H9 (cell line): ENCODE data around the gene STMN1. TPM values are rescaled to one million over a fixed set of nuclear protein-coding genes. Genes with fewer than 3 reads are reported as not detected.

Experiments
- DNase-seq: peaks from one replicate; pipeline ENCODE4 v3.0.0-alpha.2; 2017
- H2AFZ ChIP-seq: one replicate; pipeline ENCODE4 v1.6.1; 2013; ENCODE audit warnings: mild to moderate bottlenecking, low read length, control low read depth, moderate library complexity
- H2AK5ac ChIP-seq: 2 replicates; pipeline ENCODE4 v1.6.1; 2013; ENCODE audit warnings: low read length, control low read depth, mixed read lengths; ENCODE audit not compliant: insufficient read length
- H2BK120ac ChIP-seq: one replicate; pipeline ENCODE4 v1.6.1; 2013; ENCODE audit warnings: low read depth, mild to moderate bottlenecking, low read length, control low read depth, inconsistent platforms; ENCODE audit not compliant: poor library complexity, severe bottlenecking
- H2BK12ac ChIP-seq: 2 replicates; pipeline ENCODE4 v1.6.1; 2013; ENCODE audit warnings: low read length, control low read depth, mixed read lengths, low read depth; ENCODE audit not compliant: insufficient read length
- H2BK15ac ChIP-seq: 2 replicates; pipeline ENCODE4 v1.6.1; 2013; ENCODE audit warnings: low read depth, low read length, control low read depth
- H2BK20ac ChIP-seq: one replicate; pipeline ENCODE4 v1.6.1; 2013; ENCODE audit warnings: low read depth, mild to moderate bottlenecking, low read length, control low read depth, inconsistent platforms; ENCODE audit not compliant: poor library complexity, severe bottlenecking
- H2BK5ac ChIP-seq: 2 replicates; pipeline ENCODE4 v1.6.1; 2013; ENCODE audit warnings: low read length, control low read depth, mixed read lengths; ENCODE audit not compliant: insufficient read length
- H3K14ac ChIP-seq: 2 replicates; pipeline ENCODE4 v1.6.1; 2013; ENCODE audit warnings: low read length, control low read depth; ENCODE audit not compliant: insufficient read depth
- H3K18ac ChIP-seq: 2 replicates; pipeline ENCODE4 v1.6.1; 2013; ENCODE audit warnings: low read depth, mild to moderate bottlenecking, mixed read lengths, low read length, control low read depth; ENCODE audit not compliant: insufficient read length
- H3K23ac ChIP-seq: 2 replicates; pipeline ENCODE4 v1.6.1; 2013; ENCODE audit warnings: low read length, control low read depth, mixed read lengths, low read depth; ENCODE audit not compliant: insufficient read length
- H3K23me2 ChIP-seq: 2 replicates; pipeline ENCODE4 v1.6.1; 2013; ENCODE audit warnings: low read depth, mild to moderate bottlenecking, mixed read lengths, low read length, control low read depth; ENCODE audit not compliant: insufficient read length, poor library complexity, severe bottlenecking
- H3K27ac ChIP-seq: 2 replicates; pipeline ENCODE4 v1.5.1; 2013; ENCODE audit warnings: low read length, control low read depth, mixed read lengths, low read depth; ENCODE audit not compliant: insufficient read length
- H3K27me3 ChIP-seq: 2 replicates; pipeline ENCODE4 v1.6.1; 2013; ENCODE audit warnings: low read length, control low read depth, inconsistent platforms; ENCODE audit not compliant: insufficient read depth
- H3K4ac ChIP-seq: 2 replicates; pipeline ENCODE4 v1.6.1; 2013; ENCODE audit warnings: low read depth, mild to moderate bottlenecking, control low read depth, inconsistent platforms, low read length, moderate library complexity
- H3K4me1 ChIP-seq: 2 replicates; pipeline ENCODE4 v1.6.1; 2013; ENCODE audit warnings: low read length, control low read depth, inconsistent platforms; ENCODE audit not compliant: insufficient read depth
- H3K4me2 ChIP-seq: 2 replicates; pipeline ENCODE4 v1.6.1; 2013; ENCODE audit warnings: low read length, control low read depth, mixed read lengths; ENCODE audit not compliant: insufficient read length, insufficient read depth
- H3K56ac ChIP-seq: 2 replicates; pipeline ENCODE4 v1.6.1; 2013; ENCODE audit warnings: low read depth, mild to moderate bottlenecking, mixed read lengths, low read length, control low read depth; ENCODE audit not compliant: insufficient read length
- H3K79me1 ChIP-seq: 2 replicates; pipeline ENCODE4 v1.6.1; 2013; ENCODE audit warnings: low read depth, mild to moderate bottlenecking, moderate library complexity, low read length, control low read depth, inconsistent platforms; ENCODE audit not compliant: insufficient read depth, poor library complexity, severe bottlenecking
- H3K79me2 ChIP-seq: 2 replicates; pipeline ENCODE4 v1.6.1; 2013; ENCODE audit warnings: low read length, control low read depth, inconsistent platforms; ENCODE audit not compliant: insufficient read depth
- H3K9ac ChIP-seq: 2 replicates; pipeline ENCODE4 v1.6.1; 2013; ENCODE audit warnings: low read length, control low read depth, mixed read lengths; ENCODE audit not compliant: insufficient read length; ENCODE audit errors: extremely low read depth
- H3K9me3 ChIP-seq: one replicate; pipeline ENCODE4 v1.6.1; 2013; ENCODE audit warnings: low read depth, low read length, inconsistent platforms; ENCODE audit not compliant: control insufficient read depth
- H3T11ph ChIP-seq: one replicate; pipeline ENCODE4 v1.6.1; 2013; ENCODE audit warnings: mild to moderate bottlenecking, low read length, control low read depth, inconsistent platforms
- H4K20me1 ChIP-seq: one replicate; pipeline ENCODE4 v1.6.1; 2013; ENCODE audit not compliant: control insufficient read depth, insufficient read length, insufficient read depth
- H4K5ac ChIP-seq: 2 replicates; pipeline ENCODE4 v1.6.1; 2013; ENCODE audit warnings: low read depth, mild to moderate bottlenecking, mixed read lengths, low read length, control low read depth; ENCODE audit not compliant: insufficient read length
- H4K8ac ChIP-seq: replicated peaks from 2 replicates; pipeline ENCODE4 v1.6.1; 2013; ENCODE audit warnings: low read length, control low read depth, mixed read lengths, low read depth; ENCODE audit not compliant: insufficient read length
- H4K91ac ChIP-seq: 2 replicates; pipeline ENCODE4 v1.6.1; 2013; ENCODE audit warnings: low read depth, mild to moderate bottlenecking, moderate library complexity, mixed read lengths, low read length, control low read depth; ENCODE audit not compliant: insufficient read length
- H3K27ac Mint-ChIP-seq, 3 experiments: 2 replicates in 2 of 3; 3 replicates in 1 of 3; pipeline ENCODE4 v1.8.0; 2020 to 2021; ENCODE audit warnings: mixed read lengths in 3 of 3, mild to moderate bottlenecking in 1 of 3, moderate library complexity in 1 of 3
- H3K27me3 Mint-ChIP-seq: 2 replicates; pipeline ENCODE4 v1.8.0; 2021; ENCODE audit warnings: low read depth, mild to moderate bottlenecking, moderate library complexity, mixed read lengths
- H3K36me3 Mint-ChIP-seq, 3 experiments: 2 replicates in 2 of 3; 3 replicates in 1 of 3; pipeline ENCODE4 v1.8.0; 2020 to 2021; ENCODE audit warnings: low read depth in 3 of 3, mixed read lengths in 3 of 3; ENCODE audit not compliant: insufficient read depth in 1 of 3
- H3K4me1 Mint-ChIP-seq, 2 experiments: 2 replicates each; pipeline ENCODE4 v1.8.0; 2020; ENCODE audit warnings: mixed read lengths in 2 of 2
- H3K4me3 Mint-ChIP-seq, 2 experiments: 2 replicates in 1 of 2; 3 replicates in 1 of 2; pipeline ENCODE4 v1.8.0; 2020 to 2021; ENCODE audit warnings: mild to moderate bottlenecking in 2 of 2, mixed read lengths in 2 of 2, moderate library complexity in 1 of 2
- H3K9me3 Mint-ChIP-seq, 2 experiments: 2 replicates in 1 of 2; 3 replicates in 1 of 2; pipeline ENCODE4 v1.8.0; 2020; ENCODE audit warnings: mild to moderate bottlenecking in 2 of 2, mixed read lengths in 2 of 2, moderate library complexity in 1 of 2
- WGBS: extraction: QIAGEN DNeasy Blood & Tissue Kit; methylation state at CpG from one replicate; pipeline ENCODE4 v1.1.7; 2013; ENCODE audit warnings: missing lambda C conversion rate, low lambda C conversion rate, mixed read lengths; ENCODE audit not compliant: insufficient read length; ENCODE audit errors: extremely low coverage; 5-methylcytosine and 5-hydroxymethylcytosine counted together
- total RNA-seq: library from RNA; stranded (reverse); gene quantifications from 2 replicates; pipeline ENCODE4 v1.2.1, GENCODE V29; 2021
- TF ChIP-seq, protein P1 (sequence below): fragments of 200-600 bp; sonication (generic); conservative IDR thresholded peaks from 3 replicates; pipeline ENCODE4 v1.8.0; 2021; ENCODE audit warnings: antibody characterized with exemption, mild to moderate bottlenecking

STMN1 gene
- total RNA-seq, 1 experiment from 2014 or later = 500 TPM

DNA sequence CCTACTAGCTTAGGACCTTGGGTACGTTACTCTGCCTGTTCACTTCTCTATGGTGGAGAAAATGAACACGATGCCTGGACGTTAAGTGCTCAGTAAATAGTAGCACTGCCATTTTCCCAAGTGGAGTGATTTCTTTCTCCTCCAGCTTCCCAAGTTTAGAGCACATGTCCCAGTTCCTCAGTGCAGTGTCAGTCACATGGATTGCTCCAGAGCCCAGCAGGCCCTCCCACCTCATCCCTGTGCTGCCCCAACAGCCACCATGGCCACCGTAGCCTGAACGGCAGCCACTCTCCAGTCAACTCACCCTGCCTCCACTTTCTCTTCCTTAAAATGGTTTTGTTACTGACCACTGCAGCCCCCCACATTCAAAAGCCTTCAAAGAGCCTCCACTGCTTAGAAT is 8.5 kb downstream of the STMN1 start:
- peaks cover 3% of the 10 kb centered on the region for H3K79me1 ChIP-seq
- H3K4me1 Mint-ChIP-seq = peaks cover 38 to 44% of the 10 kb centered on the region in 2 experiments
- no peak overlapping the region for H3K27ac ChIP-seq

More for the DNA sequence above, 8.5 kb downstream of the STMN1 start:
- no peaks in the 10 kb centered on the region for H3K9me3 Mint-ChIP-seq
- Histone ChIP-seq H4K91ac (no peak overlapping the region), H4K8ac (no peak overlapping the region), H3K23ac (no peak overlapping the region), H3K4ac (no peak overlapping the region), H4K20me1 (no peaks in the 10 kb centered on the region), H2BK20ac (no peak overlapping the region), H2BK5ac (no peak overlapping the region), H3K18ac (no peak overlapping the region), H2BK12ac (no peak overlapping the region), H3K9ac (no peak overlapping the region), H2BK120ac (no peak overlapping the region), H3K4me1 (no peaks in the 10 kb centered on the region; the same call in 1 of the 2 replicates), H2AK5ac (no peak overlapping the region), H2BK15ac (no peak overlapping the region), H3K9me3 (no peaks in the 10 kb centered on the region), H3K27me3 (no peaks in the 10 kb centered on the region), H3K4me2 (no peak overlapping the region), H2AFZ (no peak overlapping the region), H3T11ph (no peak overlapping the region), H4K5ac (no peak overlapping the region), H3K56ac (no peak overlapping the region), H3K14ac (no peak overlapping the region), H3K23me2 (no peaks in the 10 kb centered on the region), H3K79me2 (no peaks in the 10 kb centered on the region)
- H3K36me3 Mint-ChIP-seq = peaks cover 32 to 48% (median 42%) of the 10 kb centered on the region in 3 experiments
- peak overlapping the region in 2 of 3 experiments; percentile 13 to 88; a peak in 3 of 7 replicates for H3K27ac Mint-ChIP-seq
- no peak overlapping the region for H3K4me3 Mint-ChIP-seq
- no CpG with 5 or more reads among the region's 5 CpGs for WGBS
- TF ChIP-seq, protein P1, sequence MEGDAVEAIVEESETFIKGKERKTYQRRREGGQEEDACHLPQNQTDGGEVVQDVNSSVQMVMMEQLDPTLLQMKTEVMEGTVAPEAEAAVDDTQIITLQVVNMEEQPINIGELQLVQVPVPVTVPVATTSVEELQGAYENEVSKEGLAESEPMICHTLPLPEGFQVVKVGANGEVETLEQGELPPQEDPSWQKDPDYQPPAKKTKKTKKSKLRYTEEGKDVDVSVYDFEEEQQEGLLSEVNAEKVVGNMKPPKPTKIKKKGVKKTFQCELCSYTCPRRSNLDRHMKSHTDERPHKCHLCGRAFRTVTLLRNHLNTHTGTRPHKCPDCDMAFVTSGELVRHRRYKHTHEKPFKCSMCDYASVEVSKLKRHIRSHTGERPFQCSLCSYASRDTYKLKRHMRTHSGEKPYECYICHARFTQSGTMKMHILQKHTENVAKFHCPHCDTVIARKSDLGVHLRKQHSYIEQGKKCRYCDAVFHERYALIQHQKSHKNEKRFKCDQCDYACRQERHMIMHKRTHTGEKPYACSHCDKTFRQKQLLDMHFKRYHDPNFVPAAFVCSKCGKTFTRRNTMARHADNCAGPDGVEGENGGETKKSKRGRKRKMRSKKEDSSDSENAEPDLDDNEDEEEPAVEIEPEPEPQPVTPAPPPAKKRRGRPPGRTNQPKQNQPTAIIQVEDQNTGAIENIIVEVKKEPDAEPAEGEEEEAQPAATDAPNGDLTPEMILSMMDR = no peak
- H3K27me3 Mint-ChIP-seq = no peaks in the 10 kb centered on the region
- DNase-seq = no peak
